GM23338 (cell line): ENCODE measurements around the gene FAM171A1. TPM values are rescaled to one million over a fixed set of nuclear protein-coding genes. Genes with fewer than 3 reads are reported as not detected.

Source experiments
- ATAC-seq: fragments of 200-7000 bp; cut with Tn5 transposase; 3 replicates; pipeline ENCODE4 v1.9.1; 2020
- DNase-seq: peaks from one replicate; pipeline ENCODE4 v3.0.0-alpha.2; 2015; ENCODE audit warnings: low spot score
- H2AFZ ChIP-seq: fragments of 200-600 bp; sonication (generic); 2 replicates; pipeline ENCODE4 v1.8.0; 2016; ENCODE audit warnings: antibody characterized with exemption, mild to moderate bottlenecking, moderate library complexity
- H3F3A ChIP-seq: fragments of 200-600 bp; sonication (generic); replicated peaks from 2 replicates; pipeline ENCODE4 v1.8.0; 2017; ENCODE audit warnings: antibody characterized with exemption, mixed run types, low read depth
- H3K27ac ChIP-seq: fragments of 200-600 bp; sonication (generic); 2 replicates; pipeline ENCODE4 v1.6.1; 2016; ENCODE audit warnings: low read depth
- H3K27me3 ChIP-seq: fragments of 200-600 bp; sonication (generic); 2 replicates; pipeline ENCODE4 v1.8.0; 2016; ENCODE audit warnings: mild to moderate bottlenecking, mixed run types, moderate library complexity; ENCODE audit not compliant: insufficient read depth
- H3K36me3 ChIP-seq: fragments of 200-600 bp; sonication (generic); 2 replicates; pipeline ENCODE4 v1.8.0; 2016; ENCODE audit warnings: mild to moderate bottlenecking; ENCODE audit not compliant: insufficient read depth
- H3K4me1 ChIP-seq: fragments of 200-600 bp; sonication (generic); 2 replicates; pipeline ENCODE4 v1.8.0; 2016; ENCODE audit warnings: mild to moderate bottlenecking, moderate library complexity; ENCODE audit not compliant: insufficient read depth
- H3K4me2 ChIP-seq: fragments of 200-600 bp; sonication (generic); 2 replicates; pipeline ENCODE4 v1.7.1; 2017; ENCODE audit warnings: mixed run types
- H3K4me3 ChIP-seq: fragments of 200-600 bp; sonication (generic); 2 replicates; pipeline ENCODE4 v1.6.1; 2016; ENCODE audit warnings: mixed run types
- H3K79me2 ChIP-seq: fragments of 200-600 bp; sonication (generic); replicated peaks from 2 replicates; pipeline ENCODE4 v1.8.0; 2017; ENCODE audit warnings: mild to moderate bottlenecking; ENCODE audit not compliant: insufficient read depth
- H3K9me2 ChIP-seq: fragments of 200-600 bp; sonication (generic); 2 replicates; pipeline ENCODE4 v1.8.0; 2017; ENCODE audit not compliant: insufficient read depth
- H4K20me1 ChIP-seq: fragments of 200-600 bp; sonication (generic); replicated peaks from 2 replicates; pipeline ENCODE4 v1.8.0; 2017; ENCODE audit warnings: mild to moderate bottlenecking; ENCODE audit not compliant: insufficient read depth
- H3K27ac Mint-ChIP-seq: 2 replicates; pipeline ENCODE4 v1.8.0; 2020; ENCODE audit warnings: inconsistent platforms, mild to moderate bottlenecking, moderate library complexity, mixed read lengths
- H3K27me3 Mint-ChIP-seq: 3 replicates; pipeline ENCODE4 v1.8.0; 2022; ENCODE audit warnings: low read depth, mild to moderate bottlenecking, moderate library complexity, mixed read lengths, inconsistent platforms; ENCODE audit not compliant: insufficient read depth, poor library complexity
- H3K36me3 Mint-ChIP-seq: 3 replicates; pipeline ENCODE4 v1.8.0; 2021; ENCODE audit warnings: low read depth, mild to moderate bottlenecking, inconsistent platforms, moderate library complexity, mixed read lengths
- H3K4me1 Mint-ChIP-seq: 3 replicates; pipeline ENCODE4 v1.8.0; 2020; ENCODE audit warnings: mild to moderate bottlenecking, inconsistent platforms, mixed read lengths
- H3K4me3 Mint-ChIP-seq: 3 replicates; pipeline ENCODE4 v1.8.0; 2021; ENCODE audit warnings: moderate library complexity, mild to moderate bottlenecking, inconsistent platforms, mixed read lengths
- H3K9me3 Mint-ChIP-seq: 3 replicates; pipeline ENCODE4 v1.8.0; 2020; ENCODE audit warnings: moderate library complexity, mild to moderate bottlenecking, inconsistent platforms, mixed read lengths
- CREB1 ChIP-seq: fragments of 250-450 bp; sonication (Bioruptor Pico); IDR thresholded peaks from 2 replicates; pipeline ENCODE4 v1.5.0; 2020; ENCODE audit warnings: low read depth, mild to moderate bottlenecking, moderate library complexity
- CTCF ChIP-seq, 2 experiments: fragments of 200-600 bp in 1 of 2; sonication (generic) in 1 of 2; conservative IDR thresholded peaks; 2 replicates each; pipeline versions ENCODE4 v1.5.1 to v1.6.1; 2016 to 2017; ENCODE audit warnings: antibody characterized with exemption in 2 of 2, low read depth in 2 of 2, mild to moderate bottlenecking in 2 of 2, moderate library complexity in 1 of 2
- ETS1 ChIP-seq: IDR thresholded peaks from 2 replicates; pipeline ENCODE4 v1.6.1; 2016; ENCODE audit warnings: antibody characterized with exemption
- EZH2 ChIP-seq: fragments of 200-600 bp; sonication (generic); IDR thresholded peaks from one replicate; pipeline ENCODE4 v1.8.0; 2017; ENCODE audit warnings: antibody characterized with exemption, mild to moderate bottlenecking, low read depth; ENCODE audit not compliant: unreplicated experiment
- EZH2phosphoT487 ChIP-seq: fragments of 200-600 bp; sonication (generic); IDR thresholded peaks from one replicate; pipeline ENCODE4 v1.8.1; 2018; ENCODE audit warnings: antibody characterized with exemption; ENCODE audit not compliant: unreplicated experiment
- JUNB ChIP-seq: IDR thresholded peaks from one replicate; pipeline ENCODE4 v1.6.1; 2016; ENCODE audit warnings: antibody characterized with exemption; ENCODE audit not compliant: unreplicated experiment
- NANOG ChIP-seq: IDR thresholded peaks from 2 replicates; pipeline ENCODE4 v1.6.1; 2016; ENCODE audit warnings: antibody characterized with exemption, borderline replicate concordance
- POLR2AphosphoS5 ChIP-seq: IDR thresholded peaks from 2 replicates; pipeline ENCODE4 v1.6.1; 2016; ENCODE audit warnings: antibody characterized with exemption, low read depth
- REST ChIP-seq: IDR thresholded peaks from one replicate; pipeline ENCODE4 v1.6.1; 2018; ENCODE audit warnings: antibody characterized with exemption; ENCODE audit not compliant: unreplicated experiment
- STAT1 ChIP-seq: IDR thresholded peaks from one replicate; pipeline ENCODE4 v1.6.1; 2016; ENCODE audit warnings: antibody characterized with exemption; ENCODE audit not compliant: unreplicated experiment
- ZNF114 ChIP-seq: fragments of 250-450 bp; sonication (Bioruptor Pico); IDR thresholded peaks from 2 replicates; pipeline ENCODE4 v1.5.0; 2020; ENCODE audit warnings: mild to moderate bottlenecking, moderate library complexity
- ZNF331 ChIP-seq: fragments of 250-450 bp; sonication (Bioruptor Pico); IDR thresholded peaks from 2 replicates; pipeline ENCODE4 v1.5.0; 2020; ENCODE audit warnings: low read depth, mild to moderate bottlenecking, moderate library complexity
- ZNF462 ChIP-seq: fragments of 250-450 bp; sonication (Bioruptor Pico); IDR thresholded peaks from 2 replicates; pipeline ENCODE4 v1.5.0; 2020; ENCODE audit warnings: mild to moderate bottlenecking, moderate library complexity
- polyA plus RNA-seq: library from polyadenylated mRNA; unstranded; fragments of >200 nt; fragmentation: Nextera tagmentation; extraction: Ambion mirVana; gene quantifications from 2 replicates; pipeline ENCODE4 v1.2.1, GENCODE V29; 2016
- total RNA-seq: library from RNA; depleted of rRNA; stranded (reverse); fragments of >200 nt; shearing (Covaris generic); gene quantifications from 2 replicates; pipeline ENCODE4 v1.2.3, GENCODE V29; 2014

FAM171A1 gene
- total and polyA plus RNA-seq, 2 experiments from 2014 or later = 11.3 to 32.2 TPM

GRCh38 chr10:15320118-15320517 is 51.0 kb downstream of the FAM171A1 start:
- peaks cover 30% of the 10 kb centered on the region for H3K4me1 Mint-ChIP-seq
- H3K36me3 ChIP-seq = no peaks in the 10 kb centered on the region
- H3F3A ChIP-seq = no peaks in the 10 kb centered on the region
- H3K27ac Mint-ChIP-seq = no peak overlapping the region
- H4K20me1 ChIP-seq = peaks cover 3% of the 10 kb centered on the region
- H3K9me3 Mint-ChIP-seq = no peaks in the 10 kb centered on the region
- H3K4me3 ChIP-seq = no peak overlapping the region
- H2AFZ ChIP-seq = no peak overlapping the region
- ATAC-seq (no peak), DNase-seq (no peak)
- H3K27me3 ChIP-seq = no peaks in the 10 kb centered on the region
- peaks cover 3% of the 10 kb centered on the region; the same call in 1 of the 3 replicates for H3K36me3 Mint-ChIP-seq
- no peak overlapping the region for H3K4me2 ChIP-seq
- no peaks in the 10 kb centered on the region; the same call in 1 of the 2 replicates for H3K79me2 ChIP-seq
- peaks cover 5% of the 10 kb centered on the region for H3K27me3 Mint-ChIP-seq
- no peak overlapping the region for H3K4me3 Mint-ChIP-seq
- no peak for TF ChIP-seq EZH2
- no peak for TF ChIP-seq CTCF (conservative IDR thresholded peaks at IDR 0.05; ENCODE audit: low read depth in 2 of 2)
- TF ChIP-seq ETS1 = no peak
- no peak for TF ChIP-seq ZNF462 (CRISPR knock-in tag)
- TF ChIP-seq POLR2AphosphoS5 = no peak
- TF ChIP-seq ZNF114 (CRISPR knock-in tag) = no peak
- no peak for TF ChIP-seq REST
- no peak for TF ChIP-seq JUNB
- no peak for TF ChIP-seq NANOG
- no peak for TF ChIP-seq EZH2phosphoT487
- TF ChIP-seq ZNF331 = no peak
- TF ChIP-seq CREB1 (CRISPR knock-in tag) = no peak
- TF ChIP-seq STAT1 = no peak
- H3K27ac ChIP-seq = no peak overlapping the region
- peaks cover 15% of the 10 kb centered on the region for H3K4me1 ChIP-seq
- H3K9me2 ChIP-seq = no peaks in the 10 kb centered on the region
